ENCODE measurements around the gene ATG14. TPM values are rescaled to one million over a fixed set of nuclear protein-coding genes. Genes with fewer than 3 reads are reported as not detected.
"Not testable (repeated sequence)": the region's sequence is repeated elsewhere in the genome, so short reads cannot be mapped to it uniquely, and the experiment has no call there.

The ATG14 gene
- total and polyA plus RNA-seq, 2 donors (not counting 1 experiment from before 2014, with no cell fraction given): 7.2 to 15.5 TPM

GRCh38 chr14:55423969-55424368, 12.3 kb upstream of the ATG14 start:
- no CpG with 5 or more reads among the region's 2 CpGs for WGBS (ENCODE audit: insufficient coverage)
- no peaks in the 10 kb centered on the region for H3K4me1 Mint-ChIP-seq
- Histone ChIP-seq H3K9ac (ENCODE audit: low read length) (no peak overlapping the region), H2AFZ (ENCODE audit: insufficient read depth, low read depth, low read length, poor library complexity, severe bottlenecking) (no peak overlapping the region), H3K4me1 (ENCODE audit: control insufficient read depth in 2 of 2, insufficient read depth in 2 of 2, low read length in 2 of 2) (no peaks in the 10 kb centered on the region), H3K36me3 (replicated peaks in 1 of 2; ENCODE audit: control extremely low read depth in 1 of 2, control insufficient read depth in 1 of 2, extremely low read depth in 1 of 2, insufficient read depth in 2 of 2, low read length in 1 of 2) (no peaks in the 10 kb centered on the region), H4K20me1 (ENCODE audit: control insufficient read depth, insufficient read depth, low read length, poor library complexity, severe bottlenecking) (no peaks in the 10 kb centered on the region), H3K9me3 (ENCODE audit: control extremely low read depth in 1 of 3, control insufficient read depth in 2 of 3, insufficient read depth in 1 of 3, low read length in 2 of 3) (no peaks in the 10 kb centered on the region), H3K4me3 (ENCODE audit: control extremely low read depth in 1 of 5, extremely low read depth in 1 of 5, insufficient read depth in 1 of 5, low read depth in 2 of 5, low read length in 4 of 5) (no peak overlapping the region), H3K27me3 (replicated peaks in 1 of 4; ENCODE audit: control extremely low read depth in 1 of 4, control insufficient read depth in 3 of 4, insufficient read depth in 4 of 4, low read length in 3 of 4) (no peaks in the 10 kb centered on the region), H3K4me2 (replicated peaks; ENCODE audit: low read depth, low read length, poor library complexity, severe bottlenecking) (no peak overlapping the region), H3K79me2 (ENCODE audit: control insufficient read depth, insufficient read depth, low read length) (no peaks in the 10 kb centered on the region), H3K27ac (ENCODE audit: low read length in 2 of 2) (no peak overlapping the region)
- DNase-seq: no peak
- ATAC-seq (ENCODE audit: low read depth): no peak
- peaks cover 12% of the 10 kb centered on the region for H3K27me3 Mint-ChIP-seq
- ChIA-PET CTCF (interaction anchor here (1.8 kb wide), 1 partner anchor 1050 kb away, joined by 6 read pairs; no protein-coding TSS in a partner anchor), POLR2A (no interaction called here)
- no peak overlapping the region for H3K4me3 Mint-ChIP-seq
- no peak overlapping the region for H3K27ac Mint-ChIP-seq
- no peaks in the 10 kb centered on the region for H3K9me3 Mint-ChIP-seq (ENCODE audit: insufficient read depth)
- intact Hi-C loops (cut with micrococcal nuclease): no loop called here
- no peak for TF ChIP-seq EZH2 (IDR thresholded peaks at IDR 0.05; ENCODE audit: borderline replicate concordance, insufficient read depth, low read depth, low read length, poor library complexity, severe bottlenecking)
- no peak for TF ChIP-seq CTCF (IDR thresholded peaks at IDR 0.05)

GRCh38 chr14:55422338-55422737, 10.7 kb upstream of the ATG14 start:
- ATAC-seq (ENCODE audit: low read depth); H2AFZ ChIP-seq (ENCODE audit: insufficient read depth, low read depth, low read length, poor library complexity, severe bottlenecking); H3K9ac ChIP-seq (ENCODE audit: low read length); H3K27me3 ChIP-seq (replicated peaks in 1 of 4; ENCODE audit: control extremely low read depth in 1 of 4, control insufficient read depth in 3 of 4, insufficient read depth in 4 of 4, low read length in 3 of 4); CTCF ChIA-PET; DNase-seq; H3K9me3 ChIP-seq (ENCODE audit: control extremely low read depth in 1 of 3, control insufficient read depth in 2 of 3, insufficient read depth in 1 of 3, low read length in 2 of 3); H4K20me1 ChIP-seq (ENCODE audit: control insufficient read depth, insufficient read depth, low read length, poor library complexity, severe bottlenecking); H3K4me2 ChIP-seq (replicated peaks; ENCODE audit: low read depth, low read length, poor library complexity, severe bottlenecking); H3K27ac Mint-ChIP-seq; H3K4me3 ChIP-seq (ENCODE audit: control extremely low read depth in 1 of 5, extremely low read depth in 1 of 5, insufficient read depth in 1 of 5, low read depth in 2 of 5, low read length in 4 of 5); H3K36me3 ChIP-seq (replicated peaks in 1 of 2; ENCODE audit: control extremely low read depth in 1 of 2, control insufficient read depth in 1 of 2, extremely low read depth in 1 of 2, insufficient read depth in 2 of 2, low read length in 1 of 2); H3K4me1 Mint-ChIP-seq; intact Hi-C loops (cut with micrococcal nuclease); H3K27ac ChIP-seq (ENCODE audit: low read length in 2 of 2); POLR2A ChIA-PET; H3K9me3 Mint-ChIP-seq (ENCODE audit: insufficient read depth); H3K4me3 Mint-ChIP-seq; H3K4me1 ChIP-seq (ENCODE audit: control insufficient read depth in 2 of 2, insufficient read depth in 2 of 2, low read length in 2 of 2); H3K79me2 ChIP-seq (ENCODE audit: control insufficient read depth, insufficient read depth, low read length); H3K27me3 Mint-ChIP-seq: not testable (repeated sequence)
- 96% methylated on average over 7 of the region's 11 CpGs for WGBS (ENCODE audit: insufficient coverage)
